IgD-negative memory B cell (primary cell): ENCODE measurements around the gene AATF. TPM values are rescaled to one million over a fixed set of nuclear protein-coding genes. Genes with fewer than 3 reads are reported as not detected.
"Not testable (repeated sequence)": the region's sequence is repeated elsewhere in the genome, so short reads cannot be mapped to it uniquely, and the experiment has no call there.

Experiments used
- H3K27ac Mint-ChIP-seq, 3 donors: one replicate each; pipeline ENCODE4 v1.8.0; 2020 to 2022; ENCODE audit warnings: mild to moderate bottlenecking in 3 of 3, mixed read lengths in 3 of 3, moderate library complexity in 1 of 3
- H3K27me3 Mint-ChIP-seq: one replicate; pipeline ENCODE4 v1.8.0; 2021; ENCODE audit warnings: mixed read lengths
- H3K36me3 Mint-ChIP-seq: one replicate; pipeline ENCODE4 v1.8.0; 2020; ENCODE audit warnings: mild to moderate bottlenecking, mixed read lengths
- H3K4me1 Mint-ChIP-seq, 3 donors: one replicate each; pipeline ENCODE4 v1.8.0; 2020 to 2022; ENCODE audit warnings: mixed read lengths in 3 of 3, mild to moderate bottlenecking in 1 of 3
- H3K4me3 Mint-ChIP-seq, 4 donors: one replicate each; pipeline ENCODE4 v1.8.0; 2020 to 2022; ENCODE audit warnings: mild to moderate bottlenecking in 4 of 4, mixed read lengths in 4 of 4, moderate library complexity in 3 of 4
- H3K9me3 Mint-ChIP-seq, 3 donors: one replicate each; pipeline ENCODE4 v1.8.0; 2020 to 2021; ENCODE audit warnings: mixed read lengths in 3 of 3, mild to moderate bottlenecking in 1 of 3
- polyA plus RNA-seq: library from polyadenylated mRNA; unstranded; fragments of 300-500 nt; fragmentation: Illumina TruSeq; gene quantifications from one replicate; pipeline ENCODE4 v1.2.3, GENCODE V29; 2021

The AATF gene
- polyA plus RNA-seq, 1 donor from 2014 or later: 98.0 TPM

DNA sequence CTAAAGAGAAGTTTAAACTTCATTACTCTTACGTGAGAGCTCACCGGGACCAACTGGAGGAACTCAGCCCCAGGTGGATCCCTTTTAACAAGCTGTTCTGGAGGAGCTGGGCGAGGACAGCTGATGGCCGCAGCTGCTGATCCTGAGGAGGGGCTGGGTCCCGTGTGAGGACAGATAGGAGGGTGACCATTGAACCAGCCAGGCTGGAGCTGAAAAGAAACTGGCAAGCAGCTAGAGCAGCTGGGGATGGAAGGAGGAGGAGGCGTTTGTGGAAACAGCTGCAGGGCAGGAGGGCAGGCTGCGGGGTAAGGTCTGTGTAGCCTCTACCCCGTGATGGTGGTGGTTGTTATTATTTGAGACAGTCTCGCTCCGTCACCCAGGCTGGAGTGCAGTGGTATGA lies 119.5 kb downstream of the AATF start:
- Mint-ChIP-seq H3K27ac (no peak overlapping the region), H3K27me3 (peaks cover 4% of the 10 kb centered on the region), H3K4me3 (no peak overlapping the region), H3K36me3 (no peaks in the 10 kb centered on the region), H3K4me1 (peaks cover 0 to 2% (median 0%) of the 10 kb centered on the region in 3 donors), H3K9me3 (no peaks in the 10 kb centered on the region)

- H3K27me3 Mint-ChIP-seq: peaks cover 4% of the 10 kb centered on the region
- no peak overlapping the region for H3K4me3 Mint-ChIP-seq
- no peaks in the 10 kb centered on the region for H3K36me3 Mint-ChIP-seq
- H3K4me1 Mint-ChIP-seq: peaks cover 0 to 2% (median 0%) of the 10 kb centered on the region in 3 donors
- no peaks in the 10 kb centered on the region for H3K9me3 Mint-ChIP-seq
- no peak overlapping the region for H3K27ac Mint-ChIP-seq
These were observed 120.3 kb downstream of the AATF start for GRCh38 chr17:37069087-37069486.

- not testable (repeated sequence) for H3K36me3 Mint-ChIP-seq, H3K4me1 Mint-ChIP-seq, H3K9me3 Mint-ChIP-seq, H3K27ac Mint-ChIP-seq, H3K4me3 Mint-ChIP-seq, H3K27me3 Mint-ChIP-seq
These were observed 124.7 kb downstream of the AATF start for GRCh38 chr17:37073464-37073863.

DNA sequence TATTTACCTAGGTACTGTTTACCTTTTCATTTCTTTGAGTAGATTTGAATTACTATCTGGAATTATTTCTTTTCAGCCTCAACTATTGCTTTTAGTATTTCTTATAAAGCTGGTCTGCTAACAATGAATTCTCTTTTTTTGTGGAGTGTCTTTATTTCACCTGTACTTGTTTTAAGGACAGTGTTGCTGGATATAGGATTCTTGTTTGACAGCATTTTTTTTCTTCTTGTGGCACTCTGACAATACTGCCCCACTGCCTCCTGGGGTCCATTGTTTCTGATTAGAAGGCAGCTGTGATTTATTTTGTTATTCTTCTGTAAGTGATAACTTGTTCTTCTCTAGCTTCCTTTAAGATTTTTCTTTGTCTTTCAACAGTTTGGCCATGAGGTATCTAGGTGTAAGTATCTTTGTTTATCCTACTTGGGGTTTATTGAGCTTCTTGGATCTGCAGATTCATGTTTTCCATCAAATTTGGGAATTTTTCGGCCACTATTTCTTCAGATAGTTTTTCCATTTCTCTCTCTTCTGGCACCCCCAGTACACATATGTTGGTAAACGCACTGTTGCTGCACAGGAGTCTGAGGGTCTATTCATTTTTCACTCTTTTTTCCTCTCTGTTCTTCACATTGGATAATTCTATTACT lies 130.4 kb downstream of the AATF start:
- H3K27me3 Mint-ChIP-seq: peaks cover 6% of the 10 kb centered on the region
- peaks cover 7 to 8% (median 8%) of the 10 kb centered on the region in 3 donors for H3K9me3 Mint-ChIP-seq
- no peak overlapping the region for H3K4me3 Mint-ChIP-seq
- no peaks in the 10 kb centered on the region for H3K4me1 Mint-ChIP-seq
- H3K27ac Mint-ChIP-seq: peak overlapping the region in 1 of 3 donors; percentile 13
- H3K36me3 Mint-ChIP-seq: peaks cover 2% of the 10 kb centered on the region

GRCh38 chr17:37079735-37080134 lies 131.0 kb downstream of the AATF start:
- Mint-ChIP-seq H3K4me3 (no peak overlapping the region), H3K4me1 (no peaks in the 10 kb centered on the region), H3K27me3 (peaks cover 6% of the 10 kb centered on the region), H3K36me3 (peaks cover 2% of the 10 kb centered on the region), H3K27ac (no peak overlapping the region), H3K9me3 (peaks cover 7 to 8% (median 8%) of the 10 kb centered on the region in 3 donors)

- H3K4me3 Mint-ChIP-seq: no peak overlapping the region
- H3K4me1 Mint-ChIP-seq: no peaks in the 10 kb centered on the region
- peaks cover 7 to 8% (median 8%) of the 10 kb centered on the region in 3 donors for H3K9me3 Mint-ChIP-seq
- peaks cover 6% of the 10 kb centered on the region for H3K36me3 Mint-ChIP-seq
- H3K27ac Mint-ChIP-seq: peak overlapping the region in 1 of 3 donors; percentile 12
- H3K27me3 Mint-ChIP-seq: peaks cover 4% of the 10 kb centered on the region
These were observed 132.5 kb downstream of the AATF start for GRCh38 chr17:37081287-37081686.

DNA sequence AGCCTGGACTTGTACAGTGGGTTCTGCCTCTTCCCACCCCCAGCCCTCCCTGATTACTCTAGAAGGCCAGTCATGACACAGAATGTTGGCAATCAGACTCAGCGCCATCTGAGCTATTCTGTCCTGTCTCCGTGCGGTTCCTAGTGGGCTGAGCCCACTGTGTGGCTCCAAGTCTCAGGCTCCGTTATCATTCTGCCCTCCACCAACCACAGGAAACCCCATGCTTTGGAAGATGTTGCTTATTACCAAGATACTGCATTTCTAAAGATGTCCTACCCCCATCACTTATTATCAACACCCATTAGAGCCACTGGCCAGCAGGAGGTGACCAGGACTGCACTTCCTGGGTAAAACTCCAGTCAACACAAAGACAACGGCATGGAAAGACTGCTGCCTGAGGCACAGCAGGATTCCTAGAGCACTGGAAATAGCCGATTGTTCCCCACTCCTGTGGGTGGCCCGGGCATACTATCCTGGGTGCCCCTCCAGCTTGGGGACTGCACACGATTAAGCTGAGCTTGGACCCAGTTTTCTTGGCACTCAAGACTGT lies 133.6 kb downstream of the AATF start:
- H3K4me3 Mint-ChIP-seq: no peak overlapping the region
- H3K27ac Mint-ChIP-seq: no peak overlapping the region
- peaks cover 4% of the 10 kb centered on the region for H3K27me3 Mint-ChIP-seq
- no peaks in the 10 kb centered on the region for H3K4me1 Mint-ChIP-seq
- H3K36me3 Mint-ChIP-seq: peaks cover 15% of the 10 kb centered on the region
- H3K9me3 Mint-ChIP-seq: peaks cover 7 to 8% (median 8%) of the 10 kb centered on the region in 3 donors

DNA sequence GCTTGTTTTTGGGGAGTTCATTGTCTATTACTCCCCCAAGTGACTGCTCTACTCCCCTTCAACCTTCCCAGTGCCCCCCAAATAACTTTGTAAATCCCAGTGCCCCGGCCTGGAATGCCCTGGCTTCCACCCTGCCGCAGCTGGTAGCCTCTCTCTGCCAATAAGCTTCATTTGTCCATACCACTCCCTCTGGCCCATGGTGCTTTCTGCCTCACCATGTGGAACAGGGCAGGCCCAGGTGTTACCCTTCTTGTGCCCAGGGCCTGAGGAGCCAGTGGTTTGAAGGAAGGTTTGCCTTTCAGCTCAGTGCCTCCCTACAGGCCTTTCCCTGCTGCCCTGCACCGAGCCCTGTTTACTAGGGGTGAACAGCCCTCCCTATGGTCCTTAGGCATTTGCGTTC lies 134.2 kb downstream of the AATF start:
- peaks cover 7 to 8% (median 8%) of the 10 kb centered on the region in 3 donors for H3K9me3 Mint-ChIP-seq
- H3K4me1 Mint-ChIP-seq: no peaks in the 10 kb centered on the region
- peaks cover 4% of the 10 kb centered on the region for H3K27me3 Mint-ChIP-seq
- no peak overlapping the region for H3K27ac Mint-ChIP-seq
- no peak overlapping the region for H3K4me3 Mint-ChIP-seq
- H3K36me3 Mint-ChIP-seq: peaks cover 15% of the 10 kb centered on the region

- H3K27me3 Mint-ChIP-seq: peaks cover 4% of the 10 kb centered on the region
- no peaks in the 10 kb centered on the region for H3K4me1 Mint-ChIP-seq
- H3K9me3 Mint-ChIP-seq: peaks cover 7 to 8% (median 8%) of the 10 kb centered on the region in 3 donors
- no peak overlapping the region for H3K4me3 Mint-ChIP-seq
- peaks cover 15% of the 10 kb centered on the region for H3K36me3 Mint-ChIP-seq
- no peak overlapping the region for H3K27ac Mint-ChIP-seq
These were observed 134.7 kb downstream of the AATF start for GRCh38 chr17:37083456-37083855.

DNA sequence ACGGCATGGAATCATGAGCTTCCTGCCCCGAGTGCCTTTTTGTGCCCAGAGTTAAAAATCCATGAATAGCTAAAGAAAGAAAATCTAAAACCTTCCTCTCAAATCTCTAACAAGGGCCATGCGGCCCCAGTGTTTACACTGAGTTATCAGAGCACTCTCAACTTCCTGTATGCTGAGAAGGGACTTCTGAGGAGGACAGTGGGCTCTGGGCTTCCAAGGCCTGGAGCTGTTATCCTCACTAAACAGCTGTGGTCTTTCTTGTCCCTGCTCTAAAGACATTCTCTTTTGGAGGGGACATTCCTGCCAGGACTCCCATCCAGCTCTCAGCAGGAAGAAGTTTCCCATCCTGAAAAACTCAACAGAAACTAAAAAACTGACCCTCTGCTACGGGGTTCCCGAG lies 135.6 kb downstream of the AATF start:
- H3K27ac Mint-ChIP-seq: no peak overlapping the region
- peaks cover 3% of the 10 kb centered on the region for H3K27me3 Mint-ChIP-seq
- H3K36me3 Mint-ChIP-seq: peaks cover 17% of the 10 kb centered on the region
- no peak overlapping the region for H3K4me3 Mint-ChIP-seq
- peaks cover 4% of the 10 kb centered on the region in 3 donors for H3K9me3 Mint-ChIP-seq
- no peaks in the 10 kb centered on the region for H3K4me1 Mint-ChIP-seq

DNA sequence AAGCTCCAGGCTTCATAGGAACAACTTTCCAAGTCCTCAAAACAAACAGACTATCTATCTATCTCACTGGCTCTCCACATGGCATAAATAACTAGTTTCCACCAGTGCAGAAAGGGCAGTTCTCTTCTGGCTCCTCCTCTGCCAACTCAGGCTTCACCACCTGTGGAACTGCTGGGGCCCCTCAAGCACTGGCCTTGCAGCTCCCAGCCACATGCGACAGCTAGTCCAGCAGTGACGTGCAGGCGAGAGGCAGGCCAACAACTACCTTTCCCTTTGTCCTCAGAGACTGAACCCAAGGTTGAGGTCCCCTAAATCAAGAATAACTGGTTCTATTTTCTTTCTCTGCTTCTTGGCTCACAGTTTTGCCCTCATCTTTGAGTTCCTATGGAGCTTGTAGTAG lies 137.6 kb downstream of the AATF start:
- H3K27ac Mint-ChIP-seq: no peak overlapping the region
- H3K27me3 Mint-ChIP-seq: no peaks in the 10 kb centered on the region
- H3K4me1 Mint-ChIP-seq: peaks cover 3 to 8% (median 3%) of the 10 kb centered on the region in 3 donors
- no peak overlapping the region for H3K4me3 Mint-ChIP-seq
- H3K9me3 Mint-ChIP-seq: no peaks in the 10 kb centered on the region
- peaks cover 15% of the 10 kb centered on the region for H3K36me3 Mint-ChIP-seq

- no peaks in the 10 kb centered on the region for H3K27me3 Mint-ChIP-seq
These were observed 138.2 kb downstream of the AATF start for GRCh38 chr17:37086948-37087347.

DNA sequence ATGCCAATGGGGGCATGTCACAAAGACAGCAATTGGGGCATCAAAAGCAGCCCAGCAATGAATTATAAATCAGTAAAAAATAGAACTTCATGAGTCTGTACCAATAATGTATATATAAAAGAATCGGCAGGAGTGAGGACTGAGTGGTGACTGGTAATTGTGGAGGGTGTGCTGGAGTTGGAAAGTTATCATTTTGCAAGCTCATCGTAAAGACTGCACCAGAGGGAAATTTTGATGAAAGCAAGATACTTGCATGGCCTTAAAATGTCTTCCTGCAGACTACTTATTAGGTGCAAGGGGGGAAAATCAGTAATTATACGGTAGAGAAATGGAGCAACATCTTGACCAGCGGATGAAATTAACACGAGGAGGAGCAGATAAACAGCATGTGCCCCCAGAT lies 138.9 kb downstream of the AATF start:
- Mint-ChIP-seq H3K4me3 (peak overlapping the region in 1 of 4 donors; percentile 33), H3K27ac (no peak overlapping the region), H3K27me3 (no peaks in the 10 kb centered on the region), H3K4me1 (peaks cover 3 to 8% (median 3%) of the 10 kb centered on the region in 3 donors), H3K9me3 (no peaks in the 10 kb centered on the region), H3K36me3 (peaks cover 15% of the 10 kb centered on the region)

More at GRCh38 chr17:37086948-37087347, 138.2 kb downstream of the AATF start:
- H3K36me3 Mint-ChIP-seq: peaks cover 15% of the 10 kb centered on the region
- no peak overlapping the region for H3K4me3 Mint-ChIP-seq
- H3K4me1 Mint-ChIP-seq: peaks cover 3 to 8% (median 3%) of the 10 kb centered on the region in 3 donors
- H3K9me3 Mint-ChIP-seq: no peaks in the 10 kb centered on the region
- H3K27ac Mint-ChIP-seq: no peak overlapping the region

- H3K9me3 Mint-ChIP-seq: no peaks in the 10 kb centered on the region
- H3K36me3 Mint-ChIP-seq: peaks cover 18% of the 10 kb centered on the region
- peak overlapping the region in 1 of 3 donors; percentile 53 for H3K27ac Mint-ChIP-seq
- H3K4me1 Mint-ChIP-seq: peaks cover 3 to 8% (median 3%) of the 10 kb centered on the region in 3 donors
- H3K27me3 Mint-ChIP-seq: no peaks in the 10 kb centered on the region
- H3K4me3 Mint-ChIP-seq: no peak overlapping the region
These were observed 139.7 kb downstream of the AATF start for GRCh38 chr17:37088459-37088858.

DNA sequence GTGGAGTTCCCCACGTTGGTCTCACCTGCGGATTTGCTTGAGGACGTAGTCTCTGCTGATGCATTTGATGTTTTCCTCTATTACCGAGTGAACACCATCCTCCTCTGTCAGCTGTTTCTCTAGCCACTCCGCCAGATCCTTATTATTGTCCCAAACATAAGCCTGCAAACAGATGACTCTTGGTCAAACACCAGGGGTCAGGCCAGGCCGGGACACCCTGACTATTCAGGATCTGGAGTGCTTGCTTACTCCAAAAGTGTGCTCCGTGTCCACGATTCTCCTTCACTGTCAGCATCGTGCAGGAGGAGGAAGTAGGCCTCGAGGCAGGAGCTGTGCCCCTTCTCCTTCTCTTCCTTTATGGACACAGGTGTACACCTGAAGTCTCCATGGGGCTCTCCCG lies 140.2 kb downstream of the AATF start:
- Mint-ChIP-seq H3K9me3 (no peaks in the 10 kb centered on the region), H3K27ac (peak overlapping the region in 1 of 3 donors; percentile 53), H3K4me3 (no peak overlapping the region), H3K4me1 (peaks cover 3 to 8% (median 3%) of the 10 kb centered on the region in 3 donors), H3K36me3 (peaks cover 18% of the 10 kb centered on the region), H3K27me3 (no peaks in the 10 kb centered on the region)

GRCh38 chr17:37089956-37090355 lies 141.2 kb downstream of the AATF start:
- Mint-ChIP-seq H3K36me3 (peaks cover 20% of the 10 kb centered on the region), H3K4me1 (peaks cover 3 to 8% (median 3%) of the 10 kb centered on the region in 3 donors), H3K4me3 (peak overlapping the region in 1 of 4 donors; percentile 31)

More at GRCh38 chr17:37089956-37090355, 141.2 kb downstream of the AATF start:
- Mint-ChIP-seq H3K27ac (peak overlapping the region; percentile 20 to 71 (median 26)), H3K9me3 (no peaks in the 10 kb centered on the region), H3K27me3 (no peaks in the 10 kb centered on the region)
